DMS153 treated with DMSO at 0.1 percent for 48 hours (cell line): ENCODE measurements around the gene CXCL14.
"Not testable (repeated sequence)": the region's sequence is repeated elsewhere in the genome, so short reads cannot be mapped to it uniquely, and the experiment has no call there.

ENCODE experiments used
- DNase-seq: peaks from one replicate; lab custom pipeline; 2025; ENCODE audit not compliant: unreplicated experiment; lab: John Stamatoyannopoulos, UW

CXCL14 gene

GRCh38 chr5:135545099-135545498, 33.7 kb downstream of the CXCL14 start:
- DNase-seq = no peak

DNA sequence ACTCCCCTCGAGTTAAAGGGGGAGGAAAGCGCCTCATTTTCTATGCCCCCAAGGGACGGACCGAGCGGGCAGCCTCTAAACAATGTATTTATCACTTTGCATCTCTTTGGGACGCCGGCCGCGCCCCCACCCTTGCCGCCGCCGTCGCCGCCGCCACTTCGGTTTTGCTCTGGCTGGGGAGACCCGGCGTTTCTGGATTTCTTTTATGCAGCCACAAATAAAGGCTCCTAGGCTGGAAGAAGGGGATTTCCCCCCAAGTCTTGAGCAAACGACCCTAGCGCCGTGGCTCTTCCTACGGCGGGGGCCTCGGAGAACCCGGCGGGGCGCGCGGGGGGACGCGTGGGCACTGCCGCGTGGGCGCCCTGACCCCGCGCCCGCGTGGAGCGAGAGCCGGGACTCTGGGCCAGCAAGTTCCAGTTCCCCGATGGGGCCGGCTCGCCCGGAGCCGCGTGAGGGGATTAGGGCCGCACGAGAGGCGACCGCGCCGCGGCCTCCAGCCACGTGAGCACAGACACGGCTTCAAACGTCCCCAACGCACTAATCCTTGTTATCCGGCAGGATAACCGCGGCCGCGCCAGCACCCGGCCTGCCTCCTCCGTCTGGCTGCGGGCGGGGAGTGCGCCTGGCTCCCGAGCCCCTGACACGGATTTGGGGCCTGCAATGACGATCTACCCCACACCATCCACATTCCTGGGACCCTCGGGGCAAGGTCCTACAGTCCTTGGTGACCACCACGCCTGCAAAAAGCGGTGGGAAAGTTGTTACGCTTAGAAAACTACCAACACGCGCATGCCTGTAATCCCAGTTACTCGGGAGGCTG, 35.1 kb downstream of the CXCL14 start:
- no peak for DNase-seq

- no peak for DNase-seq
Measured at GRCh38 chr5:135543001-135543484, 35.7 kb downstream of the CXCL14 start.

DNA sequence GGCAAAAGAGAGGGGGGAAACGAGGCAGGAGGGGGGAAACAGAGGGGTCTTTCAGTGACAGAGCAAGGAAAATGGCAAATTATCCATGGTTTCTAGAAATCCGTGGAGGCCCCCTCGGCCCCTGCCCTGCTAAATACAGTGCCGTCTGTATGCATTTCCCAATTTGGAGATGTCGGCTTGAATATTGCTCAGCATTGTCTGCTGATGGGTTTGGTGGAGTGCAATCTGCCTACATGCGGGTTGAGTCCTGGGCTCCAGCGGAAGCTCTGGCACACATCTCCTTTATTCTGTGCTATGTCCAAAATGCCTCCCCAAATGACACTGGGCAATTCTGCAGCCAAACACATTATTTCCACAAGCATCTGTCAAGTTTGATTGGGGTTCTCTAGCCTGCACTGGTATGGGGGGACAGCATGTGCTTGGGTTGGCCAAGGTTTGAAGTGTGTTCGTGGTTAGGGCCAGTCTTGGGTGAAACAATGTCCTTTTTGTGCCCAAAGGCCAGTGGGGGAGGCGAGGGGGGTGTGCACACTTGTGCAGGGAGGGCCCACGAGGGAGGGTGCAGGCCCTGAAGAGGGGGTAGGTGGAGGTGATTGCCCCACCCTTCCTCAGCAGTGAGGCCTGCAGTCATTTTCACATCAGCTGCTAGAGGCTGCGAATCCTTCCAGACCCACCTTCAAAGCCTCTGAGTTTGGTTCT, 36.8 kb downstream of the CXCL14 start:
- DNase-seq = no peak

GRCh38 chr5:135539430-135540005, 39.3 kb downstream of the CXCL14 start:
- DNase-seq = no peak

DNA sequence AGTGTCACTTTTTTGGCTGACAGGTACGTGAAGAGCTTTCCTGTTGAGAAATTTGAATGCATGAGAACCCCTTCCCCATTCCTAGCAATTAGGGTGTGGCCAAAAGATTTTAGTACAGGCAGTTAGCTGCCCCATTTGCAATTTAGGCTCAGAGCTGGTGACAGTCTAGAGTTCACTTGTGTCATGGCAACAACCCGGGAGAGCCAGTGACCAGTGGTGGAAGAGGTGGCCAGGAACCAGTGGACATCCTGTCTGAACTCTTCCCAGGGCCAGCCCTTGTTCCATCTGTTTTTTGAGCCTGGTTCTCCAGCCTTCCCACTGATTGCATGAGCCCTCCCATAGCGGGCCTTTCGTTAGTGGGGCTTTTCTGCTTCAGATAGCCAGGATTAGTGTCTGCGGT, 40.5 kb downstream of the CXCL14 start:
- DNase-seq = no peak

- DNase-seq = no peak
Measured at GRCh38 chr5:135537745-135538144, 41.0 kb downstream of the CXCL14 start.

GRCh38 chr5:135537271-135537670, 41.5 kb downstream of the CXCL14 start:
- no peak for DNase-seq

DNA sequence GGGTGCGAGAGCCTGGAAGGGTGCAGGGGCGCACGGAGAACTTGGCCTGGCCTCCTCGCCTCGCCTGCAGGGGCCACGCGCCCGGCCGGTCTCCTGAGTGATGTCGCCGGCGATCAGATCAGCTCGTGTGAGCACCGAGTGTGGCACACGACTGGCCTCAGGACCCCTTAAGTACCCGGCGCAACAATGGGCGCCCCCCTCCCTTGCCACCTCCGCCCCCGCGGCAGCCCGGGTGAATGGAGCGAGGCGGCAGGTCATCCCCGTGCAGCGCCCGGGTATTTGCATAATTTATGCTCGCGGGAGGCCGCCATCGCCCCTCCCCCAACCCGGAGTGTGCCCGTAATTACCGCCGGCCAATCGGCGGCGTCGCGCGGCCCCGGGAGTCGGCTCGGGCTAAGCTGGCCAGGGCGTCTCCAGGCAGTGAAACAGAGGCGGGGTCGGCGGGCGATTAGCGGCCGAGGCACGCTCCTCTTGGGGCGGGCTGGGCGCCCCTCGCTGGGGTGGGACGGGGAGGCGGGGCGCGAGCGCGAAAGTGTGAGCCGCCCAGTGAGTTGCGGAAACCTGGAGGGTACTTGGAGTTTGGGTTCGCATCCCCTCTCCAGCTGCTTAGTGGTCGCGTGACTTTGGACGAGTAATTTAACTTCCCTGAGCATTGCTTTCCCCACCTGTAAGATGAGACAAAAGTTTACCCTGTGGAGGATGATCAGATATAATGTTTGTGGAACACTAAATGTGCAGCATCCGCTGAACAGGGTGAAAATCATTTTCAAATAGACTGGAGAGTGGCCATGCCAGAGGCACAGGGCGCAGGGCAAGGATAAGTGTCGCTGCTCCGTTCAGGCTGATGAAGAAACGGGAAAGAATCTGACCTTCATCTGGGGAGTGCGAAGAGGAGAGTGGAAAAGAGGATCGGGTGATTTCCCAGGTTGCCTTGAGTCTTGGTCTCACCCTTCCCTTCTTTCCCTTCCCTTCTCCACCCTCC, 42.7 kb downstream of the CXCL14 start, which contains the start of gene NEUROG1:
Gene NEUROG1 (minus strand): TSS at position 145 of the 982 bp plus-strand sequence. CDS start 274 bp downstream, outside the sequence.
- peak; percentile 1 for DNase-seq

- no peak for DNase-seq
Measured at GRCh38 chr5:135535420-135535819, 43.4 kb downstream of the CXCL14 start.

GRCh38 chr5:135534609-135535419, 44.0 kb downstream of the CXCL14 start:
- no peak for DNase-seq

- no peak for DNase-seq
Measured at GRCh38 chr5:135533794-135534193, 45.0 kb downstream of the CXCL14 start.

DNA sequence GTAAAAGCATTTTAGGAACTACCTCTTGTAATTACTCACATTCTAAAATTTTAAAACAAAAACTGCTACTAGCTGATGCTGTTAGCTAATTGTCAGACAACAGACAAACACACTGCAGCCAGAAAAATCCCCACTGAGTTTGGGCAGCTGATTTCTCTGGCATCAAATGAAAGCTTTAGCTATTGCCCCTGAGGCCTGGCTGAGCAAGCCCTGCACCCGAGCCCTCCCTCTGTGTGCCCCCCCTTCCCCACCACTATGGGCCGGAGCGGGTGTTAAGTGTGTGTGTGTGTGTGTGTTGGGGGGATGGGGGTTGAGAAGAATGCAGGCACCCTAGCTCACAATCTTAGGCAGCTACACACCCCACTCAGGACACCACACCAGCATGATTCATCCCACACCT, 45.5 kb downstream of the CXCL14 start:
- no peak for DNase-seq

DNA sequence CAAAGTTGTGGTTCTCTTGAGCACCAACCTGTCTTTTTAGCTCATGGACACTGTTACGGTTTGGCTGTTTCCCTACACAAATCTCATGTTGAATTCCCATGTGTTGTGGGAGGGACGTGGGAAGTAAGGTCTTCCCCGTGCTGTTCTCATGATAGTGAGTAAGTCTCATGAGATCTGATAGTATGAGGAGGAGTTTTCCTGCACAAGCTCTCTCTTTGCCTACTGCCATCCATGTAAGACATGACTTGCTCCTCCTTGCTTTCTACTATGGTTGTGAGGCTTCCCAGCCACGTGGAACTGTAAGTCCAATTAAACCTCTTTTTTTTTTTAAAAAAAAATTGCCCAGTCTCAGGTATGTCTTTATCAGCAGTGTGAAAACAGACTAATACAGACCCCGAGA, 49.2 kb downstream of the CXCL14 start:
- DNase-seq = not testable (repeated sequence)

DNA sequence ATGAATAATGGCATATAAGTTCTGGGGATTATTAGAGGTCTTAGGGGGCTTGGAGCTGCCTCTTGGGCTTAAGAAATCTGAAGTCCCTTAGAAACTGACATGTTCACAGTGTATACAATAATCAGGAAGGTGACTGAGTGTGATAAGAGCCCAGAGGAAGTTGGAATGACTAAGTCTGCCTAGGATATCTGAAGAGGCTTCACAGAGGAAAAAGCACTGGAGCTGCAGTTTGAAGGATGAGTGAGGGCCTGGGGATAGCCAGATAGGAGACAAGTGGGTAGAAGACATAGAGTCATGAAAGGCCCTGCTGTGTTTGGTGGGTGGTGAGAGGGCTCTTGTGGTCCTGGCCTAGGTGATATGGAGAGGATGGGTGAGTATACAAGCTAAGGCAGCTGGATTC, 51.9 kb downstream of the CXCL14 start:
- DNase-seq = no peak

GRCh38 chr5:135521964-135522363, 56.8 kb downstream of the CXCL14 start:
- DNase-seq = no peak
